ENCODE data around the gene SUPT7L.

Gene SUPT7L

DNA sequence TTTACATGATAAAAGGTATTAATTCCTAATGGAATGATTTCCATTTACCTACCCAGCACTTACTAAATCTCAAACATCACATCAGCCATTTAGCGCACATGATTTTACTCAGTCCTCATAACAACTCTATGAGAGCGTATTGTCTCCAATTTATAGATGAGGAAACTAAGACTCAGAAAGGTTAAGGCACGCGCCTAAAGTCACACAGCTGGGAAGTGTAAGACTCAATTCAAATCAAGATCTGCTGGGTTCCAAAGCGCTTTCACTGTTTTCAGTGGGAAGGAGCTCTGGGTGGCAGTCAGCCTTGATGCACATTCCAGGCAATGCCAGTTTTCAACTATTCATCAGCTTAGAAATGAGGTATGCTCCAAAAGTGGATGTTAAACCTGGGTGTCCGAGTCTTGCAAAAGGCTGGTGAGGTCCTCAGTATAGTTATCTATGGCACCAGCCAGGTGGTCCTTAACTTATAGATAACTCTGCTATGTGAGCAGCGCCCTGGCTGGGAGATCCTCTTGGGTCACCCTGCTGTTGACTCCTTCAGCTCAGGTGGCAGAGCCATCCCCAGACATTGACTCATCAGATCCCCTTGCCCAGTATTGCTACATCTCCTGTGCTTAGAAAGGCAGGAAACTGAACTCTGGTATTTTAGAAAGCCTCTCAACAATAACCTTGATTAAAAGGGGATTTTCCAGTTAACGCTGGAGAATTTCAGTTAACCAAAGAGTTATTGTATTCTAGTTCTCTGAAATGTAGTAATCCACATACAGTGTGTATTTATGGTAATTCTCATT is 47.4 kb upstream of the SUPT7L start:
- Histone ChIP-seq H4K8ac (ENCODE audit: low read length) (no peak overlapping the region), H3K14ac (ENCODE audit: low read length in 2 of 2) (no peak overlapping the region), H2BK120ac (ENCODE audit: low read depth, low read length) (no peak overlapping the region), H3K9ac (ENCODE audit: low read length) (no peak overlapping the region), H3K4me3 (ENCODE audit: insufficient read depth in 1 of 2, low read depth in 1 of 2, low read length in 2 of 2) (no peak overlapping the region), H3K27me3 (ENCODE audit: control insufficient read depth in 1 of 2, insufficient read depth in 1 of 2, low read length in 2 of 2) (no peaks in the 10 kb centered on the region), H3K27ac (ENCODE audit: low read length, poor library complexity, severe bottlenecking) (no peak overlapping the region), H3K18ac (ENCODE audit: low read depth in 1 of 2, low read length in 2 of 2) (no peak overlapping the region), H3K23ac (ENCODE audit: low read length in 2 of 2) (no peak overlapping the region), H3K4me1 (ENCODE audit: control insufficient read depth, insufficient read depth, low read depth, low read length) (peaks cover 13% of the 10 kb centered on the region), H2BK15ac (ENCODE audit: low read depth, poor library complexity, severe bottlenecking) (no peak overlapping the region), H4K91ac (ENCODE audit: low read length) (no peak overlapping the region), H2AFZ (ENCODE audit: low read depth, low read length) (no peak overlapping the region), H3K36me3 (ENCODE audit: control insufficient read depth in 1 of 2, insufficient read depth in 2 of 2, low read depth in 1 of 2, low read length in 2 of 2) (no peaks in the 10 kb centered on the region), H3K4ac (ENCODE audit: low read depth in 1 of 2, low read length in 2 of 2) (no peak overlapping the region), H3K79me1 (replicated peaks; ENCODE audit: low read length, poor library complexity, severe bottlenecking) (no peaks in the 10 kb centered on the region), H2AK5ac (ENCODE audit: low read length, severe bottlenecking) (no peak overlapping the region), H2BK12ac (ENCODE audit: low read length in 2 of 2) (no peak overlapping the region), H3K9me3 (ENCODE audit: control insufficient read depth, low read length) (no peaks in the 10 kb centered on the region), H3K4me2 (ENCODE audit: low read length, poor library complexity, severe bottlenecking) (no peak overlapping the region), H2BK5ac (ENCODE audit: low read depth, low read length, poor library complexity, severe bottlenecking) (no peak overlapping the region)
- WGBS, result 94% methylated on average over 7 of the region's 8 CpGs
- no peak for DNase-seq

GRCh38 chr2:27709960-27710575 is 46.7 kb upstream of the SUPT7L start:
- H2BK12ac ChIP-seq (ENCODE audit: low read length in 2 of 2), result no peak overlapping the region
- no peak overlapping the region for H3K9ac ChIP-seq (ENCODE audit: low read length)
- H3K4me2 ChIP-seq (ENCODE audit: low read length, poor library complexity, severe bottlenecking), result no peak overlapping the region
- H3K9me3 ChIP-seq (ENCODE audit: control insufficient read depth, low read length), result no peaks in the 10 kb centered on the region
- H4K8ac ChIP-seq (ENCODE audit: low read length), result no peak overlapping the region
- no peak overlapping the region for H3K18ac ChIP-seq (ENCODE audit: low read depth in 1 of 2, low read length in 2 of 2)
- no peak overlapping the region for H2BK5ac ChIP-seq (ENCODE audit: low read depth, low read length, poor library complexity, severe bottlenecking)
- H3K27ac ChIP-seq (ENCODE audit: low read length, poor library complexity, severe bottlenecking), result no peak overlapping the region
- no peak overlapping the region for H4K91ac ChIP-seq (ENCODE audit: low read length)
- 95% methylated on average over 4 of the region's 7 CpGs for WGBS
- no peak overlapping the region for H3K4ac ChIP-seq (ENCODE audit: low read depth in 1 of 2, low read length in 2 of 2)
- H3K79me1 ChIP-seq (replicated peaks; ENCODE audit: low read length, poor library complexity, severe bottlenecking), result no peaks in the 10 kb centered on the region
- no peak for DNase-seq
- no peak overlapping the region for H2BK120ac ChIP-seq (ENCODE audit: low read depth, low read length)
- no peaks in the 10 kb centered on the region for H3K36me3 ChIP-seq (ENCODE audit: control insufficient read depth in 1 of 2, insufficient read depth in 2 of 2, low read depth in 1 of 2, low read length in 2 of 2)
- H3K23ac ChIP-seq (ENCODE audit: low read length in 2 of 2), result no peak overlapping the region
- no peak overlapping the region for H3K4me3 ChIP-seq (ENCODE audit: insufficient read depth in 1 of 2, low read depth in 1 of 2, low read length in 2 of 2)
- no peak overlapping the region for H2AK5ac ChIP-seq (ENCODE audit: low read length, severe bottlenecking)
- H3K4me1 ChIP-seq (ENCODE audit: control insufficient read depth, insufficient read depth, low read depth, low read length), result peaks cover 9% of the 10 kb centered on the region
- no peak overlapping the region for H3K14ac ChIP-seq (ENCODE audit: low read length in 2 of 2)
- H3K27me3 ChIP-seq (ENCODE audit: control insufficient read depth in 1 of 2, insufficient read depth in 1 of 2, low read length in 2 of 2), result no peaks in the 10 kb centered on the region
- H2AFZ ChIP-seq (ENCODE audit: low read depth, low read length), result no peak overlapping the region
- H2BK15ac ChIP-seq (ENCODE audit: low read depth, poor library complexity, severe bottlenecking), result no peak overlapping the region

DNA sequence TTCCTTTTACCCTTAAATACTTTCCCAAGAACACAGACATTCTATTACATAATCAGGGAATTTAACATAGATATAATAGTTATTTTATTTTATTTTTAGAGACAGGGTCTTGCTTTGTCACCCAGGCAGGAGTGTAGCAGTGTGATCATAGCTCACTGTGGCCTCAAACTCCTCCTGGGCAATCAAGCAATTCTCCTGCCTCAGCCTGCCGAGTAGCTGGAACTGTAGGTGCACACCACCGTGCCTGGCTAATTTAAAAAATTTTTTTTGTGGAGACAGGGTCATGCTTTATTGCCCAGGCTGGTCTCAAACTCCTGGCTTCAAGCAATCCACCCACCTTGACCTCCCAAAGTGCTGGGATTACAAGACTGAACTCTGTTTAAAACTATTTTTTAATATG is 45.9 kb upstream of the SUPT7L start:
- Histone ChIP-seq H2AFZ (ENCODE audit: low read depth, low read length) (no peak overlapping the region), H3K9ac (ENCODE audit: low read length) (no peak overlapping the region), H3K9me3 (ENCODE audit: control insufficient read depth, low read length) (no peaks in the 10 kb centered on the region), H2AK5ac (ENCODE audit: low read length, severe bottlenecking) (no peak overlapping the region), H3K27me3 (ENCODE audit: control insufficient read depth in 1 of 2, insufficient read depth in 1 of 2, low read length in 2 of 2) (no peaks in the 10 kb centered on the region), H3K4me3 (ENCODE audit: insufficient read depth in 1 of 2, low read depth in 1 of 2, low read length in 2 of 2) (no peak overlapping the region), H3K23ac (ENCODE audit: low read length in 2 of 2) (no peak overlapping the region), H3K4ac (ENCODE audit: low read depth in 1 of 2, low read length in 2 of 2) (no peak overlapping the region), H2BK5ac (ENCODE audit: low read depth, low read length, poor library complexity, severe bottlenecking) (no peak overlapping the region), H2BK12ac (ENCODE audit: low read length in 2 of 2) (no peak overlapping the region), H3K27ac (ENCODE audit: low read length, poor library complexity, severe bottlenecking) (no peak overlapping the region), H4K91ac (ENCODE audit: low read length) (no peak overlapping the region), H3K79me1 (replicated peaks; ENCODE audit: low read length, poor library complexity, severe bottlenecking) (no peaks in the 10 kb centered on the region), H3K36me3 (ENCODE audit: control insufficient read depth in 1 of 2, insufficient read depth in 2 of 2, low read depth in 1 of 2, low read length in 2 of 2) (no peaks in the 10 kb centered on the region), H2BK120ac (ENCODE audit: low read depth, low read length) (no peak overlapping the region), H3K14ac (ENCODE audit: low read length in 2 of 2) (no peak overlapping the region), H4K8ac (ENCODE audit: low read length) (no peak overlapping the region), H3K18ac (ENCODE audit: low read depth in 1 of 2, low read length in 2 of 2) (no peak overlapping the region), H3K4me2 (ENCODE audit: low read length, poor library complexity, severe bottlenecking) (no peak overlapping the region), H2BK15ac (ENCODE audit: low read depth, poor library complexity, severe bottlenecking) (no peak overlapping the region), H3K4me1 (ENCODE audit: control insufficient read depth, insufficient read depth, low read depth, low read length) (peaks cover 11% of the 10 kb centered on the region)
- 72% methylated on average over 2 of the region's 2 CpGs for WGBS
- no peak for DNase-seq

DNA sequence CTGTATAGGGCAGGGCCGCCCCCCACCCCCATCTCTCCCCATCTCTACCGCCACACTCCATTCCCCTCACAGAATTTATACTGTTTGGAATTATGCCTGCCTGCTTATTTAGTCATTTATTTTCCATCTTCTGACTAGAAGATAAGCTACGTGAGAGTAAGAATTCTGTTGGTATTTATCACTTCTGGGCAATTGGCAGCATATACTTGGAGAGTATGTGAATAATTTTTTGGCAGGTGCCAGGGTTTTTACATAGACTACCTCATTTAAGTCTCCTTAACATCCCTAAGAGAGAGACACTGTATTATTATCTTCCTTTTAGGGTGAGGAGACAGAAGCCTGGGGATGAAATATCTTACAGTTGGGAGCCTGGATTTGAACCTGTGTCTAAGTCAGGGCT is 45.3 kb upstream of the SUPT7L start:
- peaks cover 11% of the 10 kb centered on the region for H3K4me1 ChIP-seq (ENCODE audit: control insufficient read depth, insufficient read depth, low read depth, low read length)
- no peak overlapping the region for H4K91ac ChIP-seq (ENCODE audit: low read length)
- H3K27me3 ChIP-seq (ENCODE audit: control insufficient read depth in 1 of 2, insufficient read depth in 1 of 2, low read length in 2 of 2), result no peaks in the 10 kb centered on the region
- H2BK15ac ChIP-seq (ENCODE audit: low read depth, poor library complexity, severe bottlenecking), result no peak overlapping the region
- H2BK120ac ChIP-seq (ENCODE audit: low read depth, low read length), result no peak overlapping the region
- H3K9ac ChIP-seq (ENCODE audit: low read length), result no peak overlapping the region
- H3K79me1 ChIP-seq (replicated peaks; ENCODE audit: low read length, poor library complexity, severe bottlenecking), result no peaks in the 10 kb centered on the region
- H3K9me3 ChIP-seq (ENCODE audit: control insufficient read depth, low read length), result no peaks in the 10 kb centered on the region
- no peak overlapping the region for H3K23ac ChIP-seq (ENCODE audit: low read length in 2 of 2)
- no peak for DNase-seq
- H3K4me2 ChIP-seq (ENCODE audit: low read length, poor library complexity, severe bottlenecking), result no peak overlapping the region
- no peak overlapping the region for H4K8ac ChIP-seq (ENCODE audit: low read length)
- H3K14ac ChIP-seq (ENCODE audit: low read length in 2 of 2), result no peak overlapping the region
- no CpG with 5 or more reads among the region's 3 CpGs for WGBS
- no peak overlapping the region for H2AFZ ChIP-seq (ENCODE audit: low read depth, low read length)
- no peak overlapping the region for H2AK5ac ChIP-seq (ENCODE audit: low read length, severe bottlenecking)
- H3K4ac ChIP-seq (ENCODE audit: low read depth in 1 of 2, low read length in 2 of 2), result no peak overlapping the region
- H3K4me3 ChIP-seq (ENCODE audit: insufficient read depth in 1 of 2, low read depth in 1 of 2, low read length in 2 of 2), result no peak overlapping the region
- H3K36me3 ChIP-seq (ENCODE audit: control insufficient read depth in 1 of 2, insufficient read depth in 2 of 2, low read depth in 1 of 2, low read length in 2 of 2), result no peaks in the 10 kb centered on the region
- H3K18ac ChIP-seq (ENCODE audit: low read depth in 1 of 2, low read length in 2 of 2), result no peak overlapping the region
- H2BK5ac ChIP-seq (ENCODE audit: low read depth, low read length, poor library complexity, severe bottlenecking), result no peak overlapping the region
- H2BK12ac ChIP-seq (ENCODE audit: low read length in 2 of 2), result no peak overlapping the region
- no peak overlapping the region for H3K27ac ChIP-seq (ENCODE audit: low read length, poor library complexity, severe bottlenecking)
